PC-9 (cell line): ENCODE measurements around the gene UBAP2. TPM values are rescaled to one million over a fixed set of nuclear protein-coding genes. Genes with fewer than 3 reads are reported as not detected.

Experiments used
- BruUV-seq: library from RNA; stranded (reverse); fragments of 400-500 nt; replicated peaks from 2 replicates; lab custom pipeline; 2021; lab: Mats Ljungman, UMichigan
- CTCF ChIA-PET: fragments of 300-600 bp; sonication (Branson Sonifier 250); formaldehyde crosslinking; loops from one replicate; lab custom pipeline; 2022; ENCODE audit warnings: antibody characterized with exemption; lab: Charles Lee
- POLR2A ChIA-PET: fragments of 300-600 bp; sonication (Branson Sonifier 250); formaldehyde crosslinking; loops from one replicate; lab custom pipeline; 2022; ENCODE audit warnings: antibody characterized with exemption; ENCODE audit not compliant: unreplicated experiment; lab: Charles Lee
- DNase-seq, 2 experiments: peaks; one replicate each; pipeline versions ENCODE4 v3.0.0 to v3.0.0-alpha.2; 2015 to 2022; ENCODE audit warnings: mixed read lengths in 1 of 2
- H2AFZ ChIP-seq: fragments of 200-600 bp; sonication (generic); 2 replicates; pipeline ENCODE4 v1.8.1; 2017; ENCODE audit warnings: antibody characterized with exemption
- H3F3A ChIP-seq: fragments of 200-600 bp; sonication (generic); 2 replicates; pipeline ENCODE4 v1.8.1; 2017; ENCODE audit warnings: antibody characterized with exemption, mild to moderate bottlenecking, low read depth; ENCODE audit not compliant: insufficient read depth
- H3K27ac ChIP-seq: fragments of 200-600 bp; sonication (generic); 2 replicates; pipeline ENCODE4 v1.6.1; 2016; ENCODE audit warnings: mixed run types
- H3K27me3 ChIP-seq: fragments of 200-600 bp; sonication (generic); 2 replicates; pipeline ENCODE4 v1.6.1; 2016; ENCODE audit warnings: low read depth, mixed run types; ENCODE audit not compliant: insufficient read depth
- H3K36me3 ChIP-seq: fragments of 200-600 bp; sonication (generic); 2 replicates; pipeline ENCODE4 v1.6.1; 2016; ENCODE audit warnings: low read depth, mixed run types
- H3K4me1 ChIP-seq: fragments of 200-600 bp; sonication (generic); replicated peaks from 2 replicates; pipeline ENCODE4 v1.6.1; 2016; ENCODE audit warnings: mixed run types; ENCODE audit not compliant: insufficient read depth
- H3K4me2 ChIP-seq: fragments of 200-600 bp; sonication (generic); 2 replicates; pipeline ENCODE4 v1.6.1; 2017; ENCODE audit warnings: mixed run types
- H3K4me3 ChIP-seq: fragments of 200-600 bp; sonication (generic); 2 replicates; pipeline ENCODE4 v1.6.1; 2016; ENCODE audit warnings: mixed run types
- H3K79me2 ChIP-seq: fragments of 200-600 bp; sonication (generic); 2 replicates; pipeline ENCODE4 v1.6.1; 2017; ENCODE audit warnings: low read depth, mixed run types
- H3K9me2 ChIP-seq: fragments of 200-600 bp; sonication (generic); 2 replicates; pipeline ENCODE4 v1.8.1; 2017; ENCODE audit warnings: mild to moderate bottlenecking; ENCODE audit not compliant: insufficient read depth
- H3K9me3 ChIP-seq: fragments of 200-600 bp; sonication (generic); 2 replicates; pipeline ENCODE4 v1.8.1; 2016; ENCODE audit warnings: low read depth; ENCODE audit not compliant: insufficient read depth
- H4K20me1 ChIP-seq: fragments of 200-600 bp; sonication (generic); 2 replicates; pipeline ENCODE4 v1.8.1; 2017; ENCODE audit not compliant: insufficient read depth
- EZH2 ChIP-seq: fragments of 200-600 bp; sonication (generic); IDR thresholded peaks from 2 replicates; pipeline ENCODE4 v1.8.0; 2017; ENCODE audit warnings: antibody characterized with exemption, low read depth
- intact Hi-C: fragments of 100-400 bp; cut with micrococcal nuclease; formaldehyde crosslinking; loops from one replicate; pipeline ENCODE4 v1.10.0; 2022; ENCODE audit not compliant: unreplicated experiment
- total RNA-seq: library from RNA; stranded (reverse); gene quantifications from 2 replicates; pipeline ENCODE4 v1.2.3, GENCODE V29; 2021
- TF ChIP-seq, protein P1 (sequence below): fragments of 200-600 bp; sonication (generic); conservative IDR thresholded peaks from 2 replicates; pipeline ENCODE4 v1.6.1; 2017; ENCODE audit warnings: mixed run types, antibody characterized with exemption, mild to moderate bottlenecking, moderate library complexity

Gene UBAP2
- total RNA-seq, 1 experiment from 2014 or later: 27.6 TPM

DNA sequence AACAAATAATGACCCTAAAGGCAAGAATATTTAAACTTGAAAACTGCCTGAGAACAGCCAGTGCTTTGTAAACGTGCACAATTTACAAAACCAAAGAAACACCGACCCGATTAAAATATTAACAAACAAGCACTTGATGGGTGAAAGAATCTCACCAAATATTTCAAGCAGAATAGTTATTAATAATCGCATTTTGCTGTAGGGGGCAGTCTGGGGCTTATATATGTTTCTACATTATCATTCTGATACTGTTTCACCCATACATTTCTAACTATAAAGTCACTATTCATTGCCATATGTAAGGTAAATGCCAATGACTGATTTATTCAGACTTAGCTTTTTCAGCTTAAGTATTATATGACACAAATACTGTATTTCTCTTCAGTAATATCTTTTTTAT lies 37.7 kb downstream of the UBAP2 start:
- Histone ChIP-seq H3K9me3 (no peaks in the 10 kb centered on the region), H3F3A (no peaks in the 10 kb centered on the region), H3K4me1 (no peaks in the 10 kb centered on the region), H3K79me2 (no peaks in the 10 kb centered on the region), H3K27ac (no peak overlapping the region), H2AFZ (no peak overlapping the region), H3K4me2 (no peak overlapping the region), H3K36me3 (no peaks in the 10 kb centered on the region), H4K20me1 (no peaks in the 10 kb centered on the region; the same call in 1 of the 2 replicates), H3K4me3 (no peak overlapping the region), H3K9me2 (no peaks in the 10 kb centered on the region), H3K27me3 (no peaks in the 10 kb centered on the region)
- CTCF ChIA-PET: no interaction called here
- POLR2A ChIA-PET: interaction anchor here (0.6 kb wide), 1 partner anchor 27 kb away, joined by 3 read pairs; no protein-coding TSS in a partner anchor
- intact Hi-C loops: no loop called here
- BruUV-seq: no TSS peak
- TF ChIP-seq, protein P1, sequence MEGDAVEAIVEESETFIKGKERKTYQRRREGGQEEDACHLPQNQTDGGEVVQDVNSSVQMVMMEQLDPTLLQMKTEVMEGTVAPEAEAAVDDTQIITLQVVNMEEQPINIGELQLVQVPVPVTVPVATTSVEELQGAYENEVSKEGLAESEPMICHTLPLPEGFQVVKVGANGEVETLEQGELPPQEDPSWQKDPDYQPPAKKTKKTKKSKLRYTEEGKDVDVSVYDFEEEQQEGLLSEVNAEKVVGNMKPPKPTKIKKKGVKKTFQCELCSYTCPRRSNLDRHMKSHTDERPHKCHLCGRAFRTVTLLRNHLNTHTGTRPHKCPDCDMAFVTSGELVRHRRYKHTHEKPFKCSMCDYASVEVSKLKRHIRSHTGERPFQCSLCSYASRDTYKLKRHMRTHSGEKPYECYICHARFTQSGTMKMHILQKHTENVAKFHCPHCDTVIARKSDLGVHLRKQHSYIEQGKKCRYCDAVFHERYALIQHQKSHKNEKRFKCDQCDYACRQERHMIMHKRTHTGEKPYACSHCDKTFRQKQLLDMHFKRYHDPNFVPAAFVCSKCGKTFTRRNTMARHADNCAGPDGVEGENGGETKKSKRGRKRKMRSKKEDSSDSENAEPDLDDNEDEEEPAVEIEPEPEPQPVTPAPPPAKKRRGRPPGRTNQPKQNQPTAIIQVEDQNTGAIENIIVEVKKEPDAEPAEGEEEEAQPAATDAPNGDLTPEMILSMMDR: peak; percentile 40; the same call in 1 of the 2 replicates
- TF ChIP-seq EZH2: no peak
- DNase-seq: no peak

DNA sequence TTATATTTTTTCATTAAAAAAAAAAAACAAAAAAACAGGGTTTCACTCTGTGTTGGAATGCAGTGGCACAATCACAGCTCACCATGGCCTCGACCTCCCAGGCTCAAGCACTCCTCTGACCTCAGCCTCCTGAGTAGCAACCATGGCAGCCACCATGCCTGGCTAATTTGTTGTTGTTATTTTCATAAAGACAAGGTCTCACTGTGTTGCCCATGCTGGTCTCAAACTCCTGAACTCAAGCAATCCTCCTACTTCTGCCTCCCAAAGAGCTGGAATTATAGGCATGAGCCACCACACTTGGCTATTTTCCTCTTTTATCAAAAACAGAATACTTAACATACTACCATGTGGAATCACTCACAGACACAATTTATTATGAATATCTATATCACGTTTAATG lies 46.7 kb downstream of the UBAP2 start:
- peaks cover 6% of the 10 kb centered on the region; the same call in 1 of the 2 replicates for H3F3A ChIP-seq
- no peak overlapping the region for H2AFZ ChIP-seq
- no peak overlapping the region for H3K4me3 ChIP-seq
- no peaks in the 10 kb centered on the region for H3K79me2 ChIP-seq
- H3K27ac ChIP-seq: no peak overlapping the region
- no peaks in the 10 kb centered on the region for H3K9me3 ChIP-seq
- no TSS peak for BruUV-seq
- H3K36me3 ChIP-seq: no peaks in the 10 kb centered on the region
- H3K27me3 ChIP-seq: no peaks in the 10 kb centered on the region
- intact Hi-C loops: no loop called here
- DNase-seq: no peak
- TF ChIP-seq, protein P1: no peak
- no peak for TF ChIP-seq EZH2
- ChIA-PET POLR2A (no interaction called here), CTCF (no interaction called here)
- no peaks in the 10 kb centered on the region for H3K9me2 ChIP-seq
- H3K4me2 ChIP-seq: no peak overlapping the region
- no peaks in the 10 kb centered on the region; the same call in 1 of the 2 replicates for H4K20me1 ChIP-seq
- H3K4me1 ChIP-seq: no peaks in the 10 kb centered on the region

DNA sequence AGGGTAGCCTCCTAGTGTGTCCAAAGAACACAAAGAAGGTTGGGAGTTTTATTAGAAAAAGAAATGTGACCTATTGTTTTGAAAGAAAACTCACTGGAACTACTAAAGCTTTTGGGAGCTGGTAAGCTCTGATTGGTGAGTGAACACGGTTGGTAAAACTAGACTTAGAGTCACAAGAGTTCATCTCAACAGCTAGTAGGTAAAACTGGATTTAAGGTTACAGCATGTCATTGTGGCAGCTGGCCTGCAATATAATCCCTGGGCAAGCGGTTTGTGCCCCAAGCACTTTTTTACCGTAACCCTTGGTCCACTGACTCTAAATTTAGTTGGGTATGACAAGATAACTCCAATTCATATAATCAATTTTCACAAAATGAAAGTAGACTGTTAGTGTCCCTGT lies 47.4 kb downstream of the UBAP2 start:
- TF ChIP-seq, protein P1: no peak
- TF ChIP-seq EZH2: no peak
- no peak for DNase-seq
- ChIA-PET CTCF (no interaction called here), POLR2A (interaction anchor here (0.9 kb wide), 1 partner anchor 252 kb away, joined by 8 read pairs; no protein-coding TSS in a partner anchor)
- Histone ChIP-seq H3K4me2 (no peak overlapping the region), H4K20me1 (no peaks in the 10 kb centered on the region; the same call in 1 of the 2 replicates), H3K36me3 (peaks cover 3% of the 10 kb centered on the region; the same call in 1 of the 2 replicates), H3K79me2 (no peaks in the 10 kb centered on the region), H3K27me3 (no peaks in the 10 kb centered on the region), H3F3A (peaks cover 6% of the 10 kb centered on the region; the same call in 1 of the 2 replicates), H3K27ac (no peak overlapping the region), H2AFZ (no peak overlapping the region), H3K9me2 (no peaks in the 10 kb centered on the region), H3K9me3 (no peaks in the 10 kb centered on the region), H3K4me3 (no peak overlapping the region), H3K4me1 (no peaks in the 10 kb centered on the region)
- BruUV-seq: no TSS peak
- intact Hi-C loops: no loop called here
